RPMI7951 (cell line): ENCODE data around the gene WDR90. TPM values are rescaled to one million over a fixed set of nuclear protein-coding genes. Genes with fewer than 3 reads are reported as not detected.

Experiments
- DNase-seq: peaks from one replicate; pipeline ENCODE4 v3.0.0-alpha.2; 2012; ENCODE audit warnings: low read depth
- total RNA-seq: library from RNA; depleted of rRNA; stranded (reverse); fragments of >200 nt; shearing (Covaris generic); gene quantifications from 2 replicates; pipeline ENCODE4 v1.2.3, GENCODE V29; 2014

Gene WDR90
- total RNA-seq, 1 experiment from 2014 or later = 7.3 TPM

DNA sequence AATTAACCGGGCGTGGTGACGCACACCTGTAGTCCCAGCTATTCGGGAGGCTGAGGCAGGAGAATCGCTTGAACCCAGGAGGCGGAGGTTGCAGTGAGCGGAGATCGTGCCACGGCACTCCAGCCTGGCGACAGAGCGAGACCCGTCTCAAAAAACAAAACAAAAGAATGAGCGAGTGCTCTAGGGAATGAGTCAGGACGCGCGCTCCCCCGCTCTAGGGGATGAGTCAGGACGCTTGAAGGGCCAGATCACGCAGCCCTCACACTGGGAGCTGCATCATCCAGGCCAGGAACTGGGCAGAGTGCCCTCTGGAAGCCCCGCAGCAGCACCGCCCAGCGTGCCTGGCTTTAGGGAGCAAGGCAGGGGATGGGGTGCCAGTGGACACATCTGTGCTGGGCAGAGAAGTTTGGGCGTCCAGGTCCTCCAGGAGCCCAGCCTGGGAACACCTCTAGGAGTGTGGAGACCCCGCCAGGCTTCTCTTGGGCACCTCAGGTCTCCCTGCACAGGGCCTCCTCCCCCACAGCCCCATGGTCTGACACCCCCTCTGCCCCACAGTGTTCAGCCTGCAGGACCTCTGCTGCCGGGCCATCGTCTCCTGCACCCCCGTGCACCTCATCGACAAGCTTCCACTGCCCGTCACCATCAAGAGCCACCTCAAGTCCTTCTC, 22.2 kb upstream of the WDR90 start:
- peak; percentile 88 for DNase-seq

DNA sequence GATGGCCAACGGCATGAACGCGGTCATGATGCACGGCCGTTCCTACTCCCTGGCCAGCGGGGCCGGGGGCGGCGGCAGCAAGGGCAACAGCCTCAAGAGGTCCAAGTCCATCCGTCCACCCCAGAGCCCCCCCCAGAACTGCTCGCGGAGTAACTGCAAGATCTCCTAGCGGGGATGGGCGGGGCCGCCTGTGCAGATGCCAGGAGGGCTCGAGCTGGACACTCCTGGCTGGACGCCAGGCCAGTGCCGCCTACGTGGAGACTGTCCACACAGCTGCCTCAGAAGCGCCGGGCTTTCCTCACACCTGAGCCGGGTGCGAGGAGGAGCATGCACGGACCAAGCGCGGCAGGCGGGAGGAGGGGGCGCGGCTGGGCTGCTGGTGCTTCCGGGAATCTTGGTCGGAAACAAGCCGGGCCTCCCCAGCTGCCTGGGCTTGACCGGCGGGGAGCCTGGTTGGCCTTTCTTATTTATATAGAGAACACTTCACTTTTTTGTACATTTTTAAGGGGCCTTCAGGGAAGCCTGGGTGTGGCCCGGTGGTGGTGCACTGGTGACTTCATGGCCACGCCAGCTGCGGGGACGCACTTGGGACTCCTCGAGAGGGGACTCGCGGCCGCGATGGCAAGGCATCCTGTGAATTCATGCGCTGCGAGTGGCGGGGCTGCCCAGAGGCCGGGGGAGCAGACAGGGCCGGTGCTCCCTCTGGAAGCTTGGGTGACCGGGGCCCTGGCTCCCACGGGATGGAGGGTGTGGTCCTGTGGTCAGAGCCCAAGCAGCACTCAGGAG, 21.5 kb upstream of the WDR90 start:
- no peak for DNase-seq

DNA sequence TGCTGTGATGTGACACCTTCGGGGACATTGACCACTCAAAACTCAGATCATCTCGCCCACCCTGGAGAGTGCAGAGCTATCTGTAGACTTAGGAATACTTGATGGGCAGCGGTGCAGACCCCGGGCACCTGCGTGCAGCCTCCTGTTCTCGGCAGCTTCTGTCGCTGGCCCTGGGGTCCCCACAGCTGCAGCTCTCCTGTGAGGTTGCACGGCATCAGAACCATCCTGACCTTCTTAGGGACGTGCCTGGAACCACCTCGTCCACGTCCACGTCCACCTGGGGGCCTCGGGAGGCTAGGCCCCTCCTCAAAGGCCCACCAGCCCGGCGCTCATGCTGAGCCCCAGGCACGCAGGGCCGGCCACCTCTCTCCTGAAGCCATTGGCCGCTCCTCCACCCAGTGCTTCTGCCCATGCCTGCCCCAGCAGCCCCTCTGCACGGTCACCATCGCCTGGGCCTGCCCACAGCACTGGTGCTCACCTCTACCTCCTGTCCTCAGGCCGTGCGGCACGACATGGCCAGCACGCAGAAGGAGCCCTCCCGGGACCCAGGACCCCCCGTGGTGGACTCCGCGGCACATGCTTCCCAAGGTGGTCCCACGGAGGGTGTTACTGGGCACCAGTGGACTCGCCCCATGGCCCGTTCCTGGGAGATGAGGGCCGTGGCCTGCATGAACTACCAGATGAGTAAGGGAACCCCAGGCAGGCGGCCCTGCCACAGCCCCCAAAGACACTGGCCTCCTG, 20.7 kb upstream of the WDR90 start:
- DNase-seq = no peak

DNA sequence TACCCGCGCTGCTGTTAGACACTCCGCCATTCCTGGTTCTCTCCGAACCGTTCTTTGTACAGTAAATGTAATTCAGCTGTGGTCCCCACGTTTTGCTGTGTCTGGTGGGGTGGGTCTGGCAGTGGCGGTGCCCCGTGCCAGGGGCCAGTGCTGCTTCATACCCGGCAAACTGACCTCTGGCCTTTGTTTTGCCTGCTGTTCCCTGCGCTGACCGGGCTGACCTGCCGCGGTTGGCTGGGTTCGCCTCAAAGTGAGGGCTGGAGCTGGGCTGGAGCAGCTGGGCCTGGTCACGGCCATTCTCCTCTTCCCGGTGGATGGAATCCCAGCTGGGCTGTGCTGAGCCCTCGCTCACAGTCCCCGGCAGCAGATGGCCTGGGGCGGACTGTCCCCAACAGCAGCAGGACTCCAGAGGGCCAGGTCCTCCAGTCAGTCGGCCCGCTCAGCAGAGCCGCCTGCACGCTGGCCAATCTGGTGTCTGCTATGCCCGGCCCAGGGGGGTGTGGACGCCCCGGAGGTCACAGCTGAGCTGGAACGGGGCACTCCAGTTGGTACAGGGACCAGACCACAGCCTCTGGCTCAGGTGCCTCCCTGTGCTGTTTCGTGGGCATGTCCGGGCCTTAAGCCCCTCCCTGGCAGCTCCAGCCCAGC, 19.9 kb upstream of the WDR90 start:
- no peak for DNase-seq

DNA sequence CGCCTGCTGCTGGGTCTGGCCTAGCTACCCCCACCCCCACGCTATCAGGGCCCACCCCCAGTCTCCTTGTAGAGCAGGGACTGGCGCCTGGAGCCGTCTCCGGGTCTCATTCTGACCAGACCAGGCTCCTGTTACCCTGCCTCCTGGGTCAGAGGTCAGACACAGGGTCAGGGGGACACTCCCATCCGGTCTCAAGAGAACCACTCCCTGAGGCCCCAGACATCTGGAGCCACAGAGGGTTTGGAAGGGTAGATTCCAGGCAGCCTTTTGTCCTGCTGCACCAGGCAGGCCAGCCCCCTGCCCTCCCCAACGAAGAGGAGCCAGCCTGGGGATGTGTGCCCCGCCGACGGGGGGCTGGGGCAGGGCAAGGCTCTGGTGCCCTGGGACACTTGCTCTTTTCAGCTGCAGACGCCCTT, 19.3 kb upstream of the WDR90 start:
- DNase-seq = no peak

DNA sequence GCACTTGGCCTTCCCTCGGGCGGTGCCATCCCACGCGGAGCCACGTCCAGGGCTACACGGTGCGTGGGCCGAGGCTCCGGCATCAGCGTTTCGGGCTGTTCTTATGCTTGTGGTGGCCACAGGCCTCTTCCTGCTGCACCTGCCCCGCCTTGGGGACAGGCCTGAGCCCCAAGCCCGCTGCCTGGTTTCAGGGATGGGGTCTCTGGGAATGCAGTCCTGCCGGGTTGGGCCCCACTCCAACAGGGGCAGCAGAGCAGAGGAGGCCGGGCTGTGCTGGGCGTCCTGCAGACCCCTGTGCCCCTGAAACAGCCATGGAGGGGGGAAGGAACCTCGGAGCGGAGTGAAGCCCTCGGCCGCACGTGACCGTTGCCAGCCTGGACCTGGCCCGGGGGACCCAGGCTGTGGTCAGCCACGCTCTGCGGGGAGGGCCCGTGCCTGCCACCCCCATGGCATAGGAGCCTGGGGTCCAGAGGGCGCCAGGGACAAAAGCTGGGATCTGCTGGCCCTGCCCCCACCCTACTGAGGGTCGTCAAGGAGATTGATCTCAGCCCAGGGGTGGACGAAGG, 18.8 kb upstream of the WDR90 start:
- DNase-seq = no peak

DNA sequence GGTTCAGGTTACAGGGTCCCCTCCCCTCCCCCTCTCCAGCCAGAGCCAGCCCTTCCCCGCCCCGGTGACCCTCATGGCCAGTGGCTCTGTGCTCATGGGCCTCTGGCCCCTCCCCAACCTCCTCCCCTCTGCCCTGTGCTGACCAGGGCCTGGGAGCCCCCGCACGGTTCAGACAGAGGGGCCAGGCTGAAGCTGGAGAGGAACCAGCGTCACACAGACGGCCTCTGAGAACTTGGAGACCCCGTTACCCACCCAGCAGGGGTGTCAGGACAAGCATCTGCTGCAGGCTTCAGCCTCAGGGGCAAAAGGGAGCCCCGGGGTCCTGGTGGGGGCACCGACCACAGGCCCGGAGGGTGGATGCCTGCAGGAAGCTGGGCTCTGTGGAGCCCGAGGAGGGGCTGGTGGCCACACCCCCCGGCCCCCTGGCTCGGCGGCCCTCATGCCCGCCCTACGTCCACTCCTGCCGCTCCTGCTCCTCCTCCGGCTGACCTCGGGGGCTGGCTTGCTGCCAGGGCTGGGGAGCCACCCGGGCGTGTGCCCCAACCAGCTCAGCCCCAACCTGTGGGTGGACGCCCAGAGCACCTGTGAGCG, 18.3 kb upstream of the WDR90 start, which contains the start of gene WFIKKN1:
Gene WFIKKN1 (plus strand): TSS at position 171 of the 591 bp plus-strand sequence. CDS start 269 bp downstream, at position 440.
- DNase-seq = no peak

DNA sequence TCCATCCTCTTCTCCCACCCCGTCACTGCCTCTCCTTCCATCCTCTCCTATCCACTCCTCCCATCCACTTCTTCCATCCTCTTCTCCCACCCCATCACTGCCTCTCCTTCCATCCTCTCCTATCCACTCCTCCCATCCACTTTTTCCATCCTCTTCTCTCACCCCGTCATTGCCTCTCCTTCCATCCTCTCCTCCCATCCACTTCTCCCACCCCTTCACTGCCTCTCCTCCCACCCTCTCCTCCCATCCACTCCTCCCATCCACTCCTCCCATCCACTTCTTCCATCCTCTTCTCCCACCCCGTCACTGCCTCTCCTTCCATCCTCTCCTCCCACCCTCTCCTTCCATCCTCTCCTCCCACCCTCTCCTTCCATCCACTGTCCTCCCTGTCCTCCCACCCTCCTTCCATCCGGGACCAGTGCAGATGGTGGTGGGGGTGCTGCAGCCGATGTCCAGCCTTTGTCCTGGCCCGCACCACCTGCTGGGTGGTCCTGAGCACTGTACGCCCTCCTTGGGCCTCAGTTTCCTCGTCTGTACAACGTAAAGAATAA, 17.3 kb upstream of the WDR90 start:
- no peak for DNase-seq

DNA sequence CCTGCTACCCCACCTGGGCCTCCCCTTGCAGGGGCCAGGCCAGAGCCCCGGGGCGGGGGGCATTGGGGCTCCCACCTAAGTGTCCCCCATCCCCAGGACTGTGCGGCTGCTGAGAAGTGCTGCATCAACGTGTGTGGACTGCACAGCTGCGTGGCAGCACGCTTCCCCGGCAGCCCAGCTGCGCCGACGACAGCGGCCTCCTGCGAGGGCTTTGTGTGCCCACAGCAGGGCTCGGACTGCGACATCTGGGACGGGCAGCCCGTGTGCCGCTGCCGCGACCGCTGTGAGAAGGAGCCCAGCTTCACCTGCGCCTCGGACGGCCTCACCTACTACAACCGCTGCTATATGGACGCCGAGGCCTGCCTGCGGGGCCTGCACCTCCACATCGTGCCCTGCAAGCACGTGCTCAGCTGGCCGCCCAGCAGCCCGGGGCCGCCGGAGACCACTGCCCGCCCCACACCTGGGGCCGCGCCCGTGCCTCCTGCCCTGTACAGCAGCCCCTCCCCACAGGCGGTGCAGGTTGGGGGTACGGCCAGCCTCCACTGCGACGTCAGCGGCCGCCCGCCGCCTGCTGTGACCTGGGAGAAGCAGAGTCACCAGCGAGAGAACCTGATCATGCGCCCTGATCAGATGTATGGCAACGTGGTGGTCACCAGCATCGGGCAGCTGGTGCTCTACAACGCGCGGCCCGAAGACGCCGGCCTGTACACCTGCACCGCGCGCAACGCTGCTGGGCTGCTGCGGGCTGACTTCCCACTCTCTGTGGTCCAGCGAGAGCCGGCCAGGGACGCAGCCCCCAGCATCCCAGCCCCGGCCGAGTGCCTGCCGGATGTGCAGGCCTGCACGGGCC, 16.5 kb upstream of the WDR90 start:
- no peak for DNase-seq

DNA sequence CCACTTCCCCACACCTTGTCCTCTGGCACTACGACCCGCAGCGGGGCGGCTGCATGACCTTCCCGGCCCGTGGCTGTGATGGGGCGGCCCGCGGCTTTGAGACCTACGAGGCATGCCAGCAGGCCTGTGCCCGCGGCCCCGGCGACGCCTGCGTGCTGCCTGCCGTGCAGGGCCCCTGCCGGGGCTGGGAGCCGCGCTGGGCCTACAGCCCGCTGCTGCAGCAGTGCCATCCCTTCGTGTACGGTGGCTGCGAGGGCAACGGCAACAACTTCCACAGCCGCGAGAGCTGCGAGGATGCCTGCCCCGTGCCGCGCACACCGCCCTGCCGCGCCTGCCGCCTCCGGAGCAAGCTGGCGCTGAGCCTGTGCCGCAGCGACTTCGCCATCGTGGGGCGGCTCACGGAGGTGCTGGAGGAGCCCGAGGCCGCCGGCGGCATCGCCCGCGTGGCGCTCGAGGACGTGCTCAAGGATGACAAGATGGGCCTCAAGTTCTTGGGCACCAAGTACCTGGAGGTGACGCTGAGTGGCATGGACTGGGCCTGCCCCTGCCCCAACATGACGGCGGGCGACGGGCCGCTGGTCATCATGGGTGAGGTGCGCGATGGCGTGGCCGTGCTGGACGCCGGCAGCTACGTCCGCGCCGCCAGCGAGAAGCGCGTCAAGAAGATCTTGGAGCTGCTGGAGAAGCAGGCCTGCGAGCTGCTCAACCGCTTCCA, 15.7 kb upstream of the WDR90 start:
- no peak for DNase-seq

DNA sequence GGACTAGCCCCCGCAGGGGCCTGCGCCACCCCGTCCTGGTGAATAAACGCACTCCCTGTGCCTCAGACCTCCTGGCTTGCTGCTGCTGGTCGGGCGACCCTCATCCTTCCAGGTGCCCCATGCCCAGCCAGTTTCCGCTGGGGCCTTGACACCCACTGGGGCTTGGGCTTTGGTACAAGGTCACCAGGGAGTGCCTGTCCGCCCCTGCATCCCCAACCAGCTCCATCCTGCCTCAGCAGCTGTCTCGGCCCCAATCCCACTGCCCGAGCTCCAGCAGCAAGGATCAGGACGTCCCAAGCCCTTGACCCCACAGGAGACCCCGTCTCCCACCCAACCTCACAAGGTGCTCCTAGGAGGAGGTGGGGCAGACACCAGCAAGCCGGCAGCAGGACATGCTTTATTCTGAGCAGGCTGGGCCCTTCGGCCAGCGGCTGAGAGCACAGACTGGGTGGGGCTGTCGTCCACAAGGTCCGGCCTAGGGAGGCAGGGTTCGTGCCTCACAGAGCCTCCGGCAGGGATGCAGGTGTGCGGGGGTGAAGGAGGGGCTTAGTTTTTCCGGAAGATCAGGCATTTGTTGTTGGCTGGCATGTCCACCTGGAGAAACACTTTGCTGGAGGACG, 15.0 kb upstream of the WDR90 start:
- DNase-seq = no peak

DNA sequence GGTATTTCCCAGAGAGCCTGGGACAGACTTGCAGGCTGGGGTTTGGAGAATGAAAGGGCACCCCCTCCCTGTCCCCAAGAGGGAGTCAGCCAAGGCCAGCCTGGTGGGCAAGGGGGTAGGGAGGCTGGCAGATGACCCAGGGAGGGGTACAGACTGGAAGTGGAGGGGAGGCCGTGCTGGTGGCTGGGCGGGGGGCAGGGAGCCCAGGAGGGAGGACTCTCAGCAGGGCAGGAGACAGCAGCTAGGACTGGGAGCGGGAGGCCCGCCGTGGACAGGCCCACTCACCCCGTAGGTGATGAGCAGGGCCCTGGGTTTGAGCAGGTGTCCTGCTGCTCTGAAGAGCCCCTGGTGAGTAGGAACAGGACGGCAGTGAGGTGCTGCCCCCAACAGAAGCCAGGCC, 14.2 kb upstream of the WDR90 start:
- no peak for DNase-seq

DNA sequence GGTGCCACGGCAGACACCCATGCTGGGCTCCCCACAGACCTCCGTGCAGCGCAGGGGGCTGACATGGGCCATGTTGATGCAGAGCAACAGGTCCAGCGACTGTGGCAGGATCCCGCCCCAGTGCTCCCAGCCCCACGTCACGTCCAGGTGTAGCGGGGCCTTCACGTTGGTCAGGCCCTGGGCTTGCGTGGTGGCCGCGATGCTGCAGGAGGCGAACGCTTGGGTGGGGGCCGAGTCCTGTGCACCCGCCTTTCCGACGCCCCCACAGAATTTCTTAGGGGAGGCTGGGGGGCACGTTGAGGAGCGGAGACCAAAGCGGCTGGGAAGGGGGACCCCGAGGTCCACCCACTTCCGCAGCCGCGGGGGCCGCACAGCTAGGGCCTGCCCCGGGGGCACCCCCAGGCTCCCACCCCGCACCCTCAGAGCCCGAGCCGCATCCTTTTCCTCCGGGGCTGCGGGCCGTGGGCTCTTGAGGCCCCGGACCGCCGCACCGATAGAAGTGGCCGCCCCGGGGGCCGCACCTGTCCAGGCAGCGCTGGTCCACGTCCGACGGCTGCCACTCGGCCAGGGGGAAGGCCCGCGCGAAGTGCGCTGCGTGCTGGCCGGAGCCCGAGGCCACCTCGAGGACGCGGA, 13.5 kb upstream of the WDR90 start:
- no peak for DNase-seq

DNA sequence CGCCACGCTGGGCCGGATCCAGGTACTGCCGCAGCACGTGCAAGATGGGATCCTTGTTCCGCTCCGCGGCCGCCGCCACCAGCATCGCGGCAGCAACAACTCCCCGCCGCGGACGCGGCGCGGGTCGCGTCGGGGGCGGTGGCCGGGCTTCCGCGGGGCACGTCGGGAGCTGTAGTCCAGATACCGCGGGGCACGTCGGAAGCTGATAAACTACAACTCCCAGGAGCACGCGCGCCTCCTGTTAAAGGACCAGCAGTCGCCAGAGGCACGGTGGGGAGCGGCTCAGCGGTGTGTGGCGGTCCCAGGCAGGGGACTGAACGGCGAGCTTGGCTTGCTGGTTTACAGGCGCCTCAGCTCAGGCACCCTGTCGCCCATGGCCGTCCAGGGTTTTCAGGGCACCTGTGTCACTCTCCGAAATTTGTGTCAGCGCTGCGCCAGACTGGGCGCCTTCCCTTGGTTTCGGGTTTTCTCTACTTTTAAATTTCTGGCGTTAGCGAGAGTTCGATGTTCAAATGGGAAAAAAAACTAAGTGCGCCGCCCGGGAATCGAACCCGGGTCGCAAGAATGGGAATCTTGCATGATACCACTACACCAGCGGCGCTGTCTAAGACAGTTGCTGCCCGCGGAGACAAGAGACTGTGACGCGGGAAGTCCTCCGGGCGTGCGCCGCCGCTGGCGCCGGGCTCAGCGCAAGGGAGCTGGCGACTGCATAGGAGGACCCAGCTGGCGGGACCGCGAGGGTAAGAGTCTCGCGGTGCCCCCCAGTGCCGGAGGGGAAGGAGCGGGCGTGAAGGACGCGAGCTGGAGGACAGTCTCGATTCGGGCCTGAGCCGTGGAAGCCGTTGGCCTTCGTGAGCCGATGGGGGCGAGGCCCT, 12.7 kb upstream of the WDR90 start, which contains the start of gene METTL26:
Gene METTL26 (minus strand): TSS at position 100 of the 875 bp plus-strand sequence. CDS start 15 bp downstream, at position 85.
- DNase-seq = peak; percentile 91

DNA sequence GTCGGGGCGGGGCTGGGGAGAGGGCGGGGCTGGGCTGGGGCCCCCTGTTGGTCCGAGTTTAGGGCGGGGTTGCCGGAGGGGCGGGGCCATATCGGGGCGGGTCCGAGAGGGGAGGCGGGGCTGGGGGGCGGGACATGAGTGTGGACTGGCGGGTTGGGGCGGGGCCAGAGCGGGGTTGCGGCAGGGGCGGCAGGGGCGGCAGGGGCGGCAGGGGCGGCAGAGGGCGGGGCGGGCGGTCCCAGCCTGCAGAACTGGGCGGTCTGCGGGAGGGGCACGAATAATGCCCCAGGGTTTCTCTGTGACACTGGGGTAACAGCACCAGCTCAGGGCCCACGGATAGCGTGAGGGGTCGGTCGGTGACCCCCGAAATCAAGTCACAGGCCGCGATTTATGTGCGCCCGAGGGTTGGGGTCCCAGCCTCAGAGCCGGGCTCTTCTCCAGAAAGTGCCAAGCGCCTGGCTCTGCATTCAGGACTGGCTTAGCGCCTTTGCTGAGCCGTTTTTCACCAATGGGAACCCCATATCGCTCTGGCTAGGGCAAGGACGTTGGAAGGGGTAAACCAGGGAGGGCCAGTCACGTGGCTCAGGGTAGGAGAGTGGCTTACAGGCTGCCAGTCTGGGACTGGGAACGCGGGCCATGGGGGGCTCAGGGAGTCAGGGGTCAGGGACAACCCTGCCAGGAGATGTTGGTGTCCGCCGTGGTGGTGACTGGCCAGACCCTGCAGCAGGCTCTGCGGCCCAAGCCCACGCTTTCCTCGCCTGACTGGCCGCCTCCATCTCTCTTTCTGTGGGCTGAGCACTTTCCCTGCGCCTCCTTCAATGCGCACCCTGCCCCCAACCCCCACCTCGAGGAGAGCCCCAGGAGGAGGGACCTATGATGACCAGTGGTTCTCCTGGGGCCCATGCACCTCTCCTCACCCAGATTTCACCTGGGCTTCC, 11.8 kb upstream of the WDR90 start:
- DNase-seq = peak; percentile 84

DNA sequence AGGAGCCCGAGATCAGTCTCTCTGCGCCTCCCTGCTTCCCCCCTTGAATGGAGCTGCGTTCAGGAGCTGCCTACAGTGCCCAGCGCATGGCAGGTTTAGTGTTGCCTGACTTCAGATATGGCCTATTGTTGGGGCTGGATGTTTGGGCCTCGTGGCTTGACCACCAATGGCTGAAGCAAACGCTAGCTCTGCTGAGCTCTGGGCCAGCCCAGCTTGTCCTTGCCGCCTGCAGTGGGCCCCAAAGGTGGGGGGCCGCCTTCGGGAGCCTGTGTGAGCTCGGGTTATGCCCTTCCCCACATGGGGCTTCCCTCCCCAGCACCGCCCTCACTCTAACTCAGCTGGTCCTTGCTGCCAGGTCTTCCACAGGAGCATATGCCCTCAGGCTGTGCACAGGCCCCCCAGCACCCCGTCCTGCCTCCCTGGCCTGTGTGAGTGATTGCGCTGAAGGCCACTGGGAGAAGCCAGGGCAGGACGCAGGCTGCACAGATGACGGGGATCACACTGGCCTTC, 11.1 kb upstream of the WDR90 start:
- DNase-seq = no peak
